GM23248 (cell line): ENCODE data around the gene PALM3.

ENCODE experiments used
- EZH2 ChIP-seq: fragments of 200-600 bp; sonication (generic); IDR thresholded peaks from 2 replicates; pipeline ENCODE4 v1.6.1; 2018; ENCODE audit warnings: antibody characterized with exemption, mild to moderate bottlenecking; ENCODE audit not compliant: insufficient read depth, poor library complexity, severe bottlenecking
- EZH2phosphoT487 ChIP-seq: fragments of 200-600 bp; sonication (generic); IDR thresholded peaks from 2 replicates; pipeline ENCODE4 v1.6.1; 2018; ENCODE audit warnings: antibody characterized with exemption, moderate library complexity, mild to moderate bottlenecking, low read depth; ENCODE audit not compliant: insufficient read depth

DNA sequence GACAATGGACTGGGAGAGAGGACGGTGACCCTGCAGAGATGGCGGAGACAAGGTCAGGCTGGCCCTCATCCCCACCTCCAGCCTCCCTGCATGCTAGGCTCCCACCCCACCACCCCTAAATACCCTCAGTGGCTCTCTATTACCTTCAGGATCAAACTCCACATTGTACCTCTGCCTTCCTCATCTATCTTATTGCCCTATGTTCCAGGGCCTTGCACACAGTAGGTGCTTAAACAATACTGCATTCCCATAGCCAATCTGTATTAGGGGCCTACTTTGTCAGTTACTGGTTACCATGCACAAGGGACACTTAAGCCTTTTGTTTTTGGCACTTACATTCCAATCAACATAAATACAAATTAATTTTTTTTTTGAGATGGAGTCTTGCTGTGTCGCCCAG lies 6.5 kb downstream of the PALM3 start:
- TF ChIP-seq EZH2phosphoT487 (no peak), EZH2 (no peak)
